Activated naive CD4-positive, alpha-beta T cell treated with anti-CD3 and anti-CD28 coated beads, Interleukin-2, amount 10 ng/mL, durations not matched to agents 5 hours and 36 hours (primary cell): ENCODE results near the gene SSBP3. TPM values are rescaled to one million over a fixed set of nuclear protein-coding genes. Genes with fewer than 3 reads are reported as not detected.

Experiments used
- total RNA-seq, 2 experiments: library from RNA; stranded (reverse); gene quantifications; one replicate each; pipeline ENCODE4 v1.2.3, GENCODE V29; 2021

SSBP3 gene
- total RNA-seq = 100 to 1,000 TPM; 101 to 108 TPM

DNA sequence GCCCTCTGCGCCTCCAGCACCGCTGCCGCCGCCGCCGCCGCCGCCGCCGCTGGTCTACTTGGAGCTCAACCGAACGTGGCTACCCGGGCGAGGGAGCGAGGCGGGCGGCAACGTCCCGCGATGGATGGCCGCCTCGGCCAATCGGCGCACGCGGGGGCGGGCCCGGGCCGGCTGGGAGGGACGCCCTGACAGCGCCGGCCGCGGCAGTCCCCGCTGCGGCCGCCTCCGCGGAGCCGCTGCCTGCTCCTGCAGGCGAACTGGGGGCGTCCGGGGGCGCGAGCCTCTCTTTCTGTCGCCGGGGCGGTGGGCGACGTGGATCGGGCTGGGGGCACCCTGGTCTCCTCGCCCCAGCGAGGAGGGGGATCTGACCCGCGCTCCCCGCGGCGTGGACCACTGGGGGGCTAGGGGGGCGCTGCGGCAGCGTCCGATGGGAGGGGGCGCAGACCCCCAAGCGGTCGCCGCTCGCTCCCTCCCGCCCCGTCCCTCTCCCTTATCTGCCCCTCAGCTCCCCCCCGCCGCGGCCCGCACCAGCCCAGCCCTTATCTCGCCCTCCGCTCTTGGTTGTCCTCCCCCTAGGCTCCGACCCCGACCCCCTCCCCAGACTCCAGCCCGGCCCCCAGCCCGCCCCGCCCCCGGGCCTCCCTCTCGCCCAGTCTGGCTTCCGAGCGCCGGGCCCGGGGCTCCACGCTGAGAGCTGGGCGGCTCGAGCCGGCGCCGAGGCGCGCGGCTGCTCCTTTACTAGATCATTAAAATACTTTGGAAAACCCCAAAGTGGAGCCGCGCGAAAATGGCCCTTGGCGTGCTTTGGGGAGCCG lies at the start of gene SSBP3:
Gene SSBP3, minus strand, starts transcription at position 56 of the 815 bp plus-strand sequence.

DNA sequence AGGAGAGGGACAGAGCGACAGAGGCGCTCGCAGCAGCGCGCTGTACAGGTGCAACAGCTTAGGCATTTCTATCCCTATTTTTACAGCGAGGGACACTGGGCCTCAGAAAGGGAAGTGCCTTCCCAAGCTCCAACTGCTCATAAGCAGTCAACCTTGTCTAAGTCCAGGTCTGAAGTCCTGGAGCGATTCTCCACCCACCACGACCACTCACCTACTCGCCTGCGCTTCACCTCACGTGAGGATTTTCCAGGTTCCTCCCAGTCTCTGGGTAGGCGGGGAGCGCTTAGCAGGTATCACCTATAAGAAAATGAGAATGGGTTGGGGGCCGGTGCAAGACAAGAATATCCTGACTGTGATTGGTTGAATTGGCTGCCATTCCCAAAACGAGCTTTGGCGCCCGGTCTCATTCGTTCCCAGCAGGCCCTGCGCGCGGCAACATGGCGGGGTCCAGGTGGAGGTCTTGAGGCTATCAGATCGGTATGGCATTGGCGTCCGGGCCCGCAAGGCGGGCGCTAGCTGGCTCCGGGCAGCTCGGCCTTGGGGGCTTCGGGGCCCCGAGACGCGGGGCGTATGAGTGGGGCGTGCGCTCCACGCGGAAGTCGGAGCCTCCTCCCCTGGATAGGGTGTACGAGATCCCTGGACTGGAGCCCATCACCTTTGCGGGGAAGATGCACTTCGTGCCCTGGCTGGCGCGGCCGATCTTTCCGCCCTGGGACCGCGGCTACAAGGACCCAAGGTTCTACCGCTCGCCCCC lies 206.3 kb downstream of the SSBP3 start, which contains the start of the genes CYB5RL and MRPL37:
Gene CYB5RL, minus strand, starts transcription at position 266 of the 754 bp plus-strand sequence. CDS start 4,414 bp downstream, outside the sequence.
Gene MRPL37, plus strand, starts transcription at position 403 of the 754 bp plus-strand sequence. Its CDS starts 77 bp downstream, at position 480.

Other genes starting within 250 kb of the SSBP3 start
- 10 to 100 TPM in 1 of 2 experiments, 1 to 10 TPM in 1; 9.2 to 10.4 TPM for gene CYB5RL, start 206.4 kb downstream of the SSBP3 start, total RNA-seq
- gene MRPL37, start 206.2 kb downstream of the SSBP3 start, total RNA-seq = 10 to 100 TPM; 76.7 to 80.8 TPM
- under 1 TPM; 0.53 to 0.77 TPM for gene ACOT11, start 141.8 kb upstream of the SSBP3 start, total RNA-seq
- gene FAM151A, start 217.1 kb upstream of the SSBP3 start, total RNA-seq = not detected
- not detected for gene MROH7, start 235.4 kb upstream of the SSBP3 start, total RNA-seq